GM21825 (cell line): ENCODE measurements around the gene MGP.
A peak's percentile ranks its signal among the peaks of the same experiment; 100 is the strongest.

Experiments
- ATAC-seq: cut with Tn5 transposase; IDR thresholded peaks from one replicate; pipeline ENCODE4 v1.9.1; 2021; ENCODE audit warnings: mild to moderate bottlenecking, moderate library complexity; ENCODE audit not compliant: unreplicated experiment

The MGP gene

GRCh38 chr12:14885718-14886221 lies at the start of gene MGP:
Gene MGP (minus strand): TSS chr12:14885854. CDS start chr12:14885791, 63 bp downstream.
- ATAC-seq = no peak

- ATAC-seq = no peak
Measured at GRCh38 chr12:14935031-14935430, 49.4 kb upstream of the MGP start.

- no peak for ATAC-seq
Measured at GRCh38 chr12:14934511-14934910, 48.9 kb upstream of the MGP start.

GRCh38 chr12:14931791-14932560 lies 46.3 kb upstream of the MGP start:
- no peak for ATAC-seq

GRCh38 chr12:14931359-14931758 lies 45.7 kb upstream of the MGP start:
- no peak for ATAC-seq

GRCh38 chr12:14930299-14930698 lies 44.6 kb upstream of the MGP start:
- ATAC-seq = no peak

GRCh38 chr12:14928931-14929330 lies 43.3 kb upstream of the MGP start:
- ATAC-seq = no peak

GRCh38 chr12:14927267-14927666 lies 41.6 kb upstream of the MGP start:
- no peak for ATAC-seq

- ATAC-seq = no peak
Measured at GRCh38 chr12:14924541-14924940, 38.9 kb upstream of the MGP start.

- ATAC-seq = no peak
Measured at GRCh38 chr12:14923944-14924343, 38.3 kb upstream of the MGP start.

- peak; percentile 53 for ATAC-seq
Measured at GRCh38 chr12:14921218-14921617, 35.6 kb upstream of the MGP start.

- ATAC-seq = peak; percentile 81
Measured at GRCh38 chr12:14920475-14921126, 34.9 kb upstream of the MGP start.

- ATAC-seq = no peak
Measured at GRCh38 chr12:14919455-14919854, 33.8 kb upstream of the MGP start.

GRCh38 chr12:14915736-14916135 lies 30.1 kb upstream of the MGP start:
- no peak for ATAC-seq

- no peak for ATAC-seq
Measured at GRCh38 chr12:14913381-14913781, 27.7 kb upstream of the MGP start.

- ATAC-seq = no peak
Measured at GRCh38 chr12:14911131-14911530, 25.5 kb upstream of the MGP start.

GRCh38 chr12:14910090-14910915 lies 24.6 kb upstream of the MGP start:
- ATAC-seq = no peak

GRCh38 chr12:14907953-14908352 lies 22.3 kb upstream of the MGP start:
- ATAC-seq = no peak

- no peak for ATAC-seq
Measured at GRCh38 chr12:14906114-14906513, 20.5 kb upstream of the MGP start.

- ATAC-seq = no peak
Measured at GRCh38 chr12:14905269-14906004, 19.8 kb upstream of the MGP start.

- ATAC-seq = no peak
Measured at GRCh38 chr12:14904854-14905253, 19.2 kb upstream of the MGP start.
